ENCODE results near the gene FHIT. TPM values are rescaled to one million over a fixed set of nuclear protein-coding genes. Genes with fewer than 3 reads are reported as not detected.

FHIT gene
- total and polyA plus RNA-seq, 11 donors, result 4.2 to 26.8 (median 16.5) TPM

DNA sequence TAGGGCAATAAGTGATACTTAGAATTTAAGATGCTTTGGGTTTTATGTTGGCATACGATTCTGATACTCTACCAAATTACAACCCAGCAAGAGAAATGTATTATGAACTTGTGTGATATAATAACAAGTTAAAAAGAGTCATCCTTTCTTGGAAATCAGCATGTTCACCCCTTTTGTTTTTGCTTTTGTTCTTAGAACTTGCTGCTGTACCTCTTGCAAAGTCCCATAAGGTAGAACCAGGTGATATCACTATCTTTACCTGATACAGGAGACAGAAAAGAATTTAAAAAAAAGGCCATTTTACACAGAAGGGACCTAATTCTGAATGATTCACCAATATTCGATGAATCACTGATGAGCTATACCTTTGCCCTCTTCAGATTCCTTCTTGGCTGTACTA is 810.4 kb downstream of the FHIT start:
- Histone ChIP-seq H3K36me3 (no peaks in the 10 kb centered on the region), H3K27ac (no peak overlapping the region), H3K4me3 (no peak overlapping the region), H3K9me3 (no peaks in the 10 kb centered on the region), H3K27me3 (no peaks in the 10 kb centered on the region), H3K4me1 (no peaks in the 10 kb centered on the region)
- ATAC-seq (no peak), DNase-seq (no peak)
- WGBS, 4 donors, result 89 to 95% (median 94%) methylated on average over 2 of the region's 2 CpGs
- intact Hi-C loops (cut with DNase I), result no loop called here
- no peak for TF ChIP-seq POLR2A (IDR thresholded peaks at IDR 0.05)
- TF ChIP-seq, protein P1, sequence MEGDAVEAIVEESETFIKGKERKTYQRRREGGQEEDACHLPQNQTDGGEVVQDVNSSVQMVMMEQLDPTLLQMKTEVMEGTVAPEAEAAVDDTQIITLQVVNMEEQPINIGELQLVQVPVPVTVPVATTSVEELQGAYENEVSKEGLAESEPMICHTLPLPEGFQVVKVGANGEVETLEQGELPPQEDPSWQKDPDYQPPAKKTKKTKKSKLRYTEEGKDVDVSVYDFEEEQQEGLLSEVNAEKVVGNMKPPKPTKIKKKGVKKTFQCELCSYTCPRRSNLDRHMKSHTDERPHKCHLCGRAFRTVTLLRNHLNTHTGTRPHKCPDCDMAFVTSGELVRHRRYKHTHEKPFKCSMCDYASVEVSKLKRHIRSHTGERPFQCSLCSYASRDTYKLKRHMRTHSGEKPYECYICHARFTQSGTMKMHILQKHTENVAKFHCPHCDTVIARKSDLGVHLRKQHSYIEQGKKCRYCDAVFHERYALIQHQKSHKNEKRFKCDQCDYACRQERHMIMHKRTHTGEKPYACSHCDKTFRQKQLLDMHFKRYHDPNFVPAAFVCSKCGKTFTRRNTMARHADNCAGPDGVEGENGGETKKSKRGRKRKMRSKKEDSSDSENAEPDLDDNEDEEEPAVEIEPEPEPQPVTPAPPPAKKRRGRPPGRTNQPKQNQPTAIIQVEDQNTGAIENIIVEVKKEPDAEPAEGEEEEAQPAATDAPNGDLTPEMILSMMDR (IDR thresholded peaks at IDR 0.05), result no peak

DNA sequence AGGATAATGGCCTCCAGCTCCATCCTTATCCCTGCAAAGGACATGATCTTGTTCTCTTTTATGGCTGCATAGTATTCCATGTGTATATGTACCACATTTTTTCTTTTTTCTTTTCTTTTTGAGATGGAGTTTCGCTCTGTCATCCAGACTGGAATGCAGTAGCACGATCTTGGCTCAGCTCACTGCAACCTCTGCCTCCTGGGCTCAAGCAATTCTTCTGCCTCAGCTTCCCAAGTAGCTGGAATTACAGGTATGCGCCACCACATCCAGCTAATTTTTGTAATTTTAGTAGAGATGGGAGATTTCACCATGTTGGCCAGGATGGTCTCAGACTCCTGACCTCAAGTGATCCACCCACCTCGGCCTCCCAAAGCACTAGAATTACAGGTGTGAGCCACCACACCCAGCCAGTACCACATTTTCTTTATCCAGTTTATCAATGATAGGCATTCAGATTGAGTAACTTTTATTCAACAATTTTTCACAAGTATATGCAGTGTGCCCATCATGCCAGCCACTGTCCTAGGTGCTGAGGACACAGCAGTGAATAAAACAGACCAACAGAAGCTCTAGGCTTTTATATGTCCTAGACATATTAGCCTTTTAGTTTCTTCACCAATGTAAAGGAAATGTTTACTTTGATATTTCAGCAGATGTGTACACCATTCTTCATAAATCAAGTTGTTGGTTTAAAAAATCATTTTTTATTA is 815.2 kb downstream of the FHIT start:
- TF ChIP-seq, protein P1 (IDR thresholded peaks at IDR 0.05), result no peak
- no peak for TF ChIP-seq POLR2A (IDR thresholded peaks at IDR 0.05)
- no peaks in the 10 kb centered on the region for H3K36me3 ChIP-seq
- DNase-seq, result no peak
- H3K27me3 ChIP-seq, result no peaks in the 10 kb centered on the region
- no peak overlapping the region for H3K27ac ChIP-seq
- ATAC-seq, result no peak
- 94 to 98% (median 97%) methylated on average over 4 of the region's 4 CpGs for WGBS, 4 donors
- no peak overlapping the region for H3K4me3 ChIP-seq
- intact Hi-C loops (cut with DNase I), result no loop called here
- no peaks in the 10 kb centered on the region for H3K9me3 ChIP-seq
- peaks cover 0 to 3% (median 0%) of the 10 kb centered on the region in 12 donors for H3K4me1 ChIP-seq

DNA sequence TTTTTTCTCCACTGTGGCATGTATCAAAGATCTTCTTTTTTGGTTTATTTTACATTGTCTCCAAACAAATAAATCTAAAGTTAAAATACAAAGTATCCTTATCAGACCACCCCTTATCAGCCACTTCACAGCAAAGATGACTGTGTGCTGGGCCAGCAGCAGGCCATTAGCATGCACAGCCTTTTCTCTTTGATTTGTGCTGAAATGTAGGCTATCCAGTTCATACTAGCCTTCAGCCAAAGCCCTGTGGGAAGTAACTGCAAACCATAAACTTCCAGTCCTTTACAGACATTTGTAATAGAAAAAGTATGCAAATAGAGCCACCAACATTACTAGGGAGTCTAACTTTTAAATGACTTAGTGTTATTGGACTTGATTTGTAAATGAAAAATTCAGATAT is 816.3 kb downstream of the FHIT start:
- Histone ChIP-seq H3K36me3 (no peaks in the 10 kb centered on the region), H3K27ac (no peak overlapping the region), H3K4me3 (no peak overlapping the region), H3K9me3 (no peaks in the 10 kb centered on the region), H3K4me1 (peaks cover 0 to 3% (median 0%) of the 10 kb centered on the region in 12 donors), H3K27me3 (no peaks in the 10 kb centered on the region)
- no peak for TF ChIP-seq POLR2A (IDR thresholded peaks at IDR 0.05)
- TF ChIP-seq, protein P1 (IDR thresholded peaks at IDR 0.05), result no peak
- intact Hi-C loops (cut with DNase I), result no loop called here
- no peak for ATAC-seq
- DNase-seq, result no peak

DNA sequence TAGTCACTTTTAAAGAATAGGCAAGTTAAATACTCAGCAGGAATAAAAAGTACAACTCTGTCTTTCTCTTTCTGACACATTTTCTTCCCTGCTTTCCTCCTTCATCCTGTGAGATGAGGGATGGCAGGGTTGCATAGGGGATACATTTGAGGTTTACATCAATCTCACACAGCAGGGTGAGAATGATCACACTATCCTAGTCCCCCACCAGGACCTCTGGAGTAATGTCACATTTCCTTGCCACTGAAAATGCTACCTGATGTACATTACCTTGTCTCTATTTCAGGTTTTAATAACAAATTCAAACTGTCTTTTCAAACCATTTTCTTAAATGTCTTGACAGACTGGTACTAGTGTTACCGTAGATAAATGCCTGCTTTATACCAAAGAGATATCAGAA is 816.9 kb downstream of the FHIT start:
- Histone ChIP-seq H3K4me1 (peaks cover 0 to 3% (median 0%) of the 10 kb centered on the region in 12 donors), H3K4me3 (no peak overlapping the region), H3K27me3 (no peaks in the 10 kb centered on the region), H3K9me3 (no peaks in the 10 kb centered on the region), H3K36me3 (no peaks in the 10 kb centered on the region), H3K27ac (no peak overlapping the region)
- WGBS, 4 donors, result 41 to 91% (median 61%) methylated on average over 1 of the region's 1 CpG
- DNase-seq (no peak), ATAC-seq (no peak)
- intact Hi-C loops (cut with DNase I), result no loop called here
- TF ChIP-seq, protein P1 (IDR thresholded peaks at IDR 0.05), result no peak
- TF ChIP-seq POLR2A (IDR thresholded peaks at IDR 0.05), result no peak
